NCI-H2196 (cell line): ENCODE measurements around the gene BYSL.
A peak's percentile ranks its signal among the peaks of the same experiment; 100 is the strongest.

Source experiments
- DNase-seq: peaks from one replicate; lab custom pipeline; 2025; ENCODE audit not compliant: unreplicated experiment; lab: John Stamatoyannopoulos, UW

The BYSL gene

GRCh38 chr6:41920921-41921711 lies at the start of gene BYSL, which contains the start of gene MED20:
TSS of gene BYSL (plus strand) at chr6:41921499. CDS start at chr6:41921563, 64 bp downstream.
TSS of gene MED20 (minus strand) at chr6:41921139. CDS start at chr6:41921018, 121 bp downstream.
- DNase-seq, result peak; percentile 93

DNA sequence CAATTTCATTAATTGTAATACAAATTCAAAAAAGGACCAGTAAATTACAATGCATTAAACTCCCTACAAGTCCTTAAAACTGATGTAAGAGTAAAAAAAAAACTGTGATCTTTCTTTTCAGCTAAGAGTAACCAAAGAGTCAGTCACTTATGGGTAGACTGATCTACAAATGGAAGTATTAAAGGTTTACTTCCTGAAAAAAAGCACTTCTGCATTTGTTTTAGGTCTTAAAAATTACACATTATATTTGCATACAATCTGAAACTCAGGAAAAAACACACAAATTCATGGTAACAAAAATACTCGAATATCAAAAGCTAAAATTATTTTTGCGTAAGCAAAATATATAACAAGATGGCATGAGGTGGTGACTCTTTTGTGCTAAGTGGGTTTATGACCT lies 49.6 kb upstream of the BYSL start:
- DNase-seq, result no peak

- DNase-seq, result no peak
Measured at GRCh38 chr6:41872147-41872546, 49.2 kb upstream of the BYSL start.

DNA sequence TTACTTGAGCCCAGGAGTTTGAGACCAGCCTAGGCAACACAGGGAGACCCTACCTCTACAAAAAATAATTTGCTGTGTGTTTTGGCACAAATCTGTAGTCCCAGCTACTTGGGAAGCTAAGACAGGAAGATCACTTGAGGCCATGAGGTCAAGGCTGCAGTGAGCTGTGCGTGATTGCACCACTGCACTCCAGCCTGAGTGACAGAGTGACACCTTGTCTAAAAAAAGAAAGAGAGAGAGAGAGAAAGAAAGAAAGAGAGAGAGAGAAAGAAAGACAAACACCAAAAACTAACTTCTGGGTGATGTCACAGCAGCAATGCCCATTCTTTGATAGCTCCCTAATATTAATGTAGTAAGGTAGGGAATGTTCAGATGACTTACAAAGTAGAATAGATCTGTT lies 46.6 kb upstream of the BYSL start:
- DNase-seq, result no peak

DNA sequence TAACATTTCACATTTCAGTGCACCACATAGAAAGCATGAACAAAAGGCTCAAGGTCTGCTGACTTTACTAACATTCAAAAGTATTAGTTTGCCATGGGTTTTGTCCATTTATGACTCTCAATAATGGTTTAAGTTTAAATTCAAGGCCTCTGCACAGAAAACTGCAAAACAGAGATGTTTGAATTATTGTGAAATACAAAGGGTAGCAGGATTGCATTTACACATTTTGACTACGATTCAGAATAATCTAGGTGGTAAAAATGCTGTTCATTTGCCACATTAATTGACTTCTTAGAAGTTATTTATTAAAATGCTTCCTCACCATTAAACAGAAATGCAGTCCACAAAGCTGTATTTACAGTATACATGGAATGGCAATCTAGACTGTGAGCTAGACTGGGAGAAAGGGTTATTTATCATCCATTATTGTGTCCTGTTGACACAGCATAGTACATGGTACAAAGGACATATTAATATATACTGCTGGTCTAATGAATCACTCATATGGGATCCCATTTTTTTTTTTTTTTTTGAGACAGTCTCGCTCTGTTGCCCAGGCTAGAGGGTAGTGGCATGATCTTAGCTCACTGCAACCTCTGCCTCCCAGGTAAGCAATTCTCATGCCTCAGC lies 44.1 kb upstream of the BYSL start:
- no peak for DNase-seq

DNA sequence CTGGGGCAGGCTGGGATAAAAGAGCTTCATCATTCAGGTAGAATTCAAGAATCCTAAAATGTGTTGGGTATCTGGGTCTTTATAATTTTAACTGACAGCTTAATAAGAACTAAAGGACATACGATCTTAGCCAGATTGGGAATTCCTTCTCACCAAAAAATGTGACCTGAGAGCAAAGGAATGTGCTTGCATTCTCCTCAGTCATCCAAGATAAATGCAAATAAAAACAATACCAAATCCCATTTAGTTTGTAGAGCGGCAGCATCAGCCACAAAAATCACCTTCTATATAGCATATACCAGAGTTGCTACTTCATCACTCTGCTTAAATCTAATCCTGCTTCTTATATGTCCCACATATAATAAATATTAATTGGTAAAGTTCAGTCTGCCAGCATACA lies 43.1 kb upstream of the BYSL start:
- DNase-seq, result no peak

- DNase-seq, result no peak
Measured at GRCh38 chr6:41878961-41879405, 42.3 kb upstream of the BYSL start.

DNA sequence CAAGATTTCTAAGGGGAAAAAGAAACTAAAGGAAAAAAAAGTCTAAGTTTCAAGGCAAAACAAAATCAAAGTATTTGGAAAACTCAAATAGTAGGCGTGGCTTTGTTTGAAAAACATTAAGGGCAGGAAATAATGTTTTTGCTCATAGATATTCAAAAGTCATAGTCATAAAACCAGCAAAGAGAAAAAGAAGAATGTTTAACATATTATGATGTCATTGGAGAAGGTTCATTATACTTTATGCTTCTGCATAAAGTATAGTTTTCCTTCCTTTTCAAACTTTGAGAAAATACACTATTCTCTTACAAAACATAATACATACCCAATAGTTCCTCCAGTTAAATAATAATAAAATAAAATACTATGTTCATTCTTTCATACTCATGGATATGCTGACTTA lies 39.8 kb upstream of the BYSL start:
- no peak for DNase-seq

- no peak for DNase-seq
Measured at GRCh38 chr6:41884957-41885356, 36.3 kb upstream of the BYSL start.

- no peak for DNase-seq
Measured at GRCh38 chr6:41885930-41886329, 35.4 kb upstream of the BYSL start.

- no peak for DNase-seq
Measured at GRCh38 chr6:41887331-41887751, 34.0 kb upstream of the BYSL start.

DNA sequence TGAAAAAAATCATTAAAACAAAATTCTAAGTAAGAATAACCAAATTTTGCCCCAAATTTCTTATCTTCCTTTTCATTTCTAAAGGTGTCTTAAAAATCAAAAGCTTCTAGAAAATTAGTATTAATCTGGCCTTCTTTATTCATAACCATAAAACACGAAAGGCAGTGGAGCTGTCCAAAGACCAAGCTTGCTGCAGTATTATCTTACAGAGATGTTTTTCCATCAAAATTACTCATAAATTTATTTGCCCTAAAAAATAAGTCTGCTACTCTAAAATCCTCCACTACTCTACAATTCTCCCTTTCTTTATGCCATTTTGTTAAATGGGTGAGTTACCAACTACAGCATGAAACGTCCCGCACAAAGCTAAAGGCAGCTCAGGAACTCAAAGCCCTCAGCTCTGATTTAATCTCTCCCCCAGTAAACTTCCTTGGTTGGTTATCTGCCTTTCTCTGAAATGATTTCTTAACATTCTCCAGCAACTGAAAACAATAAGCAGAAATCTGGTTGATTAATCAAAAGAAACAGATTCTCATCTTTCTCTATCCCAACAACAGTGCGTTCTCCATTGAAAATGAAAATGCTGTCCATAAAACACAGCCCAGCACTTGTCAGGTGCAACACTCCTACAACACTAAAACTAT lies 28.3 kb upstream of the BYSL start:
- no peak for DNase-seq

GRCh38 chr6:41894366-41895299 lies 26.7 kb upstream of the BYSL start:
- no peak for DNase-seq

DNA sequence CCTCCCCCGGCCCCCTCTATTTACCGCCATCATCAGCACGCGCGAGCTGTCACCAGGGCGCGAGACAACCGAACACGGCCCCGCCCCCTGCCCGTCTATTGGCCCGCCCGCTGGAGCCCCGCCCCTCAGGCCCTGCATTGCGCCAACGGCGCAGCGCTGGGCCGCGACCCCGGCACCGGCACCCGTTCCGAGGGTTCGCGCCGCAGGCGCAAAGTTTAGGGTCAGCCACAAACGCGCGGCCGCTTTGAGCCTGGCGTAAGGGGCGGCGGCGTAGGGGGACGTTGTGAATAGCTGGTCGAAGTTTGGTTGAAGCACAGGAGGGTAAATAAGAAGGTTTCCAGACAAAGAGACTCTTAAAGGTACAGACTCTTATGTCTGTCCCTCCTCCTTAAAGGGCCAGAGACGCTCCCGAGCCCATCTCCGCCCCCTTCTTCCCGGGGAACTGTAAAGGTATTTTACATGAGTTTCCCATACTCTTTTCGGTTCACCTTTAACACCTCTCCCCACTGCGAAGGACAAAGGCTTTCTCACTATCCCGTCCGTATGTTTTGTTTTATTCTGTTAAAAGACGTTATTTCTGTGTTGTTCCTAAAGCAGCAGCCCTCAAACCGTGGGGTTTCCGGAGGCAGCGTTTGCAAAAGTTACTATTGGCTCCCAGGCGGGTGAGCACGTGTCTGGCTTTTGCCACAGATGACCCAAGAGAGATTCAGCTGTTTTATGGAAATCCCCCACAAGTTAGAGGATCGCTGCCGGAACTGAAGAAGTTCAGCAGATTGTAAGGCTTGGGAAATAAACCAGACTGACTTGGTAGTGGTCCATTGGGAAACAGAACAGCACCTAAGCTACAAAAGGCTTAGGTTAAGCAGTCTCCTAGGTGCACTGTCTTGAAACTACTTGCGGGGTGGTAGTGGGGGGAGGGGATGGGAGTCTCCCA lies 25.7 kb upstream of the BYSL start, which contains the start of gene USP49:
Gene USP49, minus strand, starts transcription at position 76 of the 934 bp plus-strand sequence. CDS start 88,392 bp downstream, outside the sequence.
- DNase-seq, result peak; percentile 92

DNA sequence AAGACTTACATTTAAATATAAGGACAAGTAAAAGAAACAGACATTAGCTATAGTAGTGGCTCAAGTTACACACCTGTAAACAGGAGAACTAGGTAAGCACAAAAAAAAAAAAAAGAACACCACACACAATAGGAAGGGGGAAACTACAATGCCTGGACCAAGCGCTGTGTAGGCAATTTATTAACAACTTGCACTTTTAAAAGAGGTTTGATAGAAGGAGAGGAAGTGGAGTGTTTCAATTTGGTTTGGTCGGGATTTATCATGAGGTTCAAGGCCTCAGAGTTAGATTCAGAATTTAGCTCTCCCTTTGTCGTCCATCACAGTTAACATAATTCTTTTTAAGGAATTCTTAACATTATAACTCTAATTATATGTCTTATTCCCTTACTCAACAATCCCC lies 25.0 kb upstream of the BYSL start:
- DNase-seq, result no peak

DNA sequence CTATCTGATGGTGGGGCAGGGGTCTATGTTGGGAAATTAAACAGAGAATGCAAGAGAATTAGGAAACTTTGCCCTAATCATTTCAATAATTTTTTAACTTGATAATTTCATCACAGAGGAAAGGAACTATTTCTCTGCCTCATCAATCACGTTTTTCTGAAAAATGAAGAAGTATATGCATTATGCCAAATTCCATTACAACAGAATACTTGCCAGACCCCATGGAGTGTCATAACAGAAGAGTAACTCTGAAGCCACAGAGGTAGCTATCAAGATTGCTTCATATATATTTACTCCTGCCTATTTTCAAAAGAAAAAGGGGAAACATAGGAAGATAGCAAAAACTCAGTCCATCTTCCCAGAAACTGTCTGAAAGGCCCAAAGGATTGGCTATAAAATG lies 20.4 kb upstream of the BYSL start:
- no peak for DNase-seq

DNA sequence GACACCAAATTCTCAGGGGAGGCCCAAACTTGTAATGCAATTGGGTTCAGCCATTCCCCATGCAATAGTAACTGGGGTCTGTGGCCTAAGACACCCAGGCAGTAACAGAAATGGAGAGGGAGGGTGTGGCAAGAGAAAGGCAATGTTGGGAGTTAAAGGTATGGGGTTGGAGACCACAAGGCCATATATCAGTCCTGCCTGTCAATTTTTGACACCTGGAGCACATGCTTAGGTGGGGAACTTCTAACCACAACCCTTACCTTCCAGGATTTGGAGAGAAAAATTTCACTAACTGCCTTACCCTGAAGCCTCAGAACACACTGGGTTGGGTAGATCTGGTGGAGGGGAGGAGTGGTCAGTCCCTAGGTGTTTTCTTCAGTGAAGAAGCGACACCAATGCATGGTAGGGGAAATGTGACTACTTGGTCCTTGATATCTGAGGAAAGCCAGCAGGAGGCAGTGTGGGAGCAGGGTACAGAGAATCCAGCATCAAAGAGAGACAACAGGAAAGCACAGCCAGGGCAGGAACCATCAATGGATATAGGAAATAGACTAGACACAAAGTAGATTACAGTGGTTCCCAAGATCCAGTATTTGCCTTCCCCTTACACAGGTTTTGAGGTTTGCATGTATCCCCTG lies 19.3 kb upstream of the BYSL start:
- DNase-seq, result no peak

GRCh38 chr6:41909727-41910126 lies 11.6 kb upstream of the BYSL start:
- DNase-seq, result no peak

DNA sequence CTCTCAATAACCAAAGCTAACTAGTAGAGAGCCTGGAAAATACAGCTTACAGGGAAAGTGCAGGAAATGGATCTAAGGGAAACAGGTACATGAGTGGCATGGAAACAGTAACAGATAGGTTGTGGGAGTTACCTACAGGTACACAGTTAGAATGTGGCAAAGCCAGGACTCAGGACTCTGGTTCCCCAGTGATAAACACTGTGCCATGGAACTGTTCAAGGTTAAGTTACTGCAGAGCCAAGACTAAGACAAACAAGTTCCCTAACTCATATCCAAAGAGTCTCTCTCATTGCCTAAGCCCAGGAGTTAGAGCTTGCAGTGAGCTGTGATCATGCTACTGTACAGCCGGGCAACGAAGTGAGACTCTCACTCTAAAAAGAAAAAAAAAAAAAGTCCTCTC lies 7.0 kb upstream of the BYSL start:
- no peak for DNase-seq
